Astrocyte of the cerebellum (primary cell): ENCODE data around the gene RNF151.

Experiments
- DNase-seq: peaks from one replicate; pipeline ENCODE4 v3.0.0-alpha.2; 2011; ENCODE audit warnings: low read depth
- H3K4me3 ChIP-seq: 2 replicates; pipeline ENCODE4 v1.5.1; 2011; ENCODE audit warnings: mild to moderate bottlenecking, low read depth, low read length, moderate library complexity
- CTCF ChIP-seq: IDR thresholded peaks from 2 replicates; pipeline ENCODE4 v1.5.1; 2012; ENCODE audit warnings: low read length, low read depth, moderate library complexity, mild to moderate bottlenecking; ENCODE audit errors: missing control alignments
- in situ Hi-C: cut with HindIII; loops from 2 replicates; pipeline ENCODE4 v1.10.0; 2017; ENCODE audit warnings: low sequenced_read_pairs

Gene RNF151

GRCh38 chr16:1920727-1921171 lies 45.9 kb upstream of the RNF151 start:
- no peak for TF ChIP-seq CTCF
- no peak overlapping the region for H3K4me3 ChIP-seq
- in situ Hi-C loops = no loop called here
- no peak for DNase-seq

GRCh38 chr16:1922357-1922756 lies 44.3 kb upstream of the RNF151 start:
- TF ChIP-seq CTCF = no peak
- in situ Hi-C loops = no loop called here
- no peak for DNase-seq
- H3K4me3 ChIP-seq = no peak overlapping the region

GRCh38 chr16:1923299-1924034 lies 43.2 kb upstream of the RNF151 start:
- in situ Hi-C loops = no loop called here
- H3K4me3 ChIP-seq = no peak overlapping the region
- peak; percentile 45 for TF ChIP-seq CTCF
- no peak for DNase-seq

- in situ Hi-C loops = no loop called here
- TF ChIP-seq CTCF = no peak
- H3K4me3 ChIP-seq = no peak overlapping the region
- no peak for DNase-seq
Measured at GRCh38 chr16:1924095-1924494, 42.6 kb upstream of the RNF151 start.

- DNase-seq = no peak
- TF ChIP-seq CTCF = no peak
- no peak overlapping the region for H3K4me3 ChIP-seq
- in situ Hi-C loops = loop anchor here (5.0 kb wide), 1 partner anchor 74 kb away; no protein-coding TSS in a partner anchor
Measured at GRCh38 chr16:1926271-1926670, 40.4 kb upstream of the RNF151 start.

GRCh38 chr16:1929105-1929504 lies 37.6 kb upstream of the RNF151 start:
- no peak for TF ChIP-seq CTCF
- H3K4me3 ChIP-seq = peak overlapping the region; percentile 45
- DNase-seq = no peak
- in situ Hi-C loops = loop anchor here (5.0 kb wide), 1 partner anchor 77 kb away; no protein-coding TSS in a partner anchor
